Measurements from ENCODE around the gene CACYBP. TPM values are rescaled to one million over a fixed set of nuclear protein-coding genes. Genes with fewer than 3 reads are reported as not detected.
A peak's percentile ranks its signal among the peaks of the same experiment; 100 is the strongest.

Gene CACYBP
- total RNA-seq, 1 donor from 2014 or later, result 90.9 TPM

GRCh38 chr1:174999216-174999935 lies 371 bp upstream of the CACYBP start:
- Mint-ChIP-seq H3K27me3 (no peaks in the 10 kb centered on the region), H3K27ac (no peak overlapping the region), H3K36me3 (ENCODE audit: low read depth) (peaks cover 26% of the 10 kb centered on the region), H3K4me1 (peaks cover 38% of the 10 kb centered on the region), H3K9me3 (no peaks in the 10 kb centered on the region), H3K4me3 (no peak overlapping the region)
- DNase-seq (peak; percentile 88), ATAC-seq (ENCODE audit: low read depth) (peak; percentile 78)
- POLR2A ChIA-PET, result interaction anchor here (0.6 to 5.0 kb wide), 47 partner anchors 8 to 1660 kb away, joined by 3 to 139 read pairs (median 5); partner anchors contain the start of genes DARS2, GAS5, KLHL20 and MRPS14
- TF ChIP-seq, protein P1, sequence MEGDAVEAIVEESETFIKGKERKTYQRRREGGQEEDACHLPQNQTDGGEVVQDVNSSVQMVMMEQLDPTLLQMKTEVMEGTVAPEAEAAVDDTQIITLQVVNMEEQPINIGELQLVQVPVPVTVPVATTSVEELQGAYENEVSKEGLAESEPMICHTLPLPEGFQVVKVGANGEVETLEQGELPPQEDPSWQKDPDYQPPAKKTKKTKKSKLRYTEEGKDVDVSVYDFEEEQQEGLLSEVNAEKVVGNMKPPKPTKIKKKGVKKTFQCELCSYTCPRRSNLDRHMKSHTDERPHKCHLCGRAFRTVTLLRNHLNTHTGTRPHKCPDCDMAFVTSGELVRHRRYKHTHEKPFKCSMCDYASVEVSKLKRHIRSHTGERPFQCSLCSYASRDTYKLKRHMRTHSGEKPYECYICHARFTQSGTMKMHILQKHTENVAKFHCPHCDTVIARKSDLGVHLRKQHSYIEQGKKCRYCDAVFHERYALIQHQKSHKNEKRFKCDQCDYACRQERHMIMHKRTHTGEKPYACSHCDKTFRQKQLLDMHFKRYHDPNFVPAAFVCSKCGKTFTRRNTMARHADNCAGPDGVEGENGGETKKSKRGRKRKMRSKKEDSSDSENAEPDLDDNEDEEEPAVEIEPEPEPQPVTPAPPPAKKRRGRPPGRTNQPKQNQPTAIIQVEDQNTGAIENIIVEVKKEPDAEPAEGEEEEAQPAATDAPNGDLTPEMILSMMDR (IDR thresholded peaks at IDR 0.05), result no peak
- intact Hi-C loops (cut with micrococcal nuclease), result loop anchor here (1.0 to 10.0 kb wide), 11 partner anchors 24 to 1585 kb away; partner anchors contain the start of genes CENPL, COP1, DARS2 and MRPS14
- CTCF ChIA-PET, result interaction anchor here (0.6 to 1.9 kb wide), 11 partner anchors 10 to 737 kb away, joined by 3 to 12 read pairs (median 4); partner anchors contain the start of gene MRPS14

GRCh38 chr1:175000697-175001187 lies 995 bp downstream of the CACYBP start:
- peaks cover 38% of the 10 kb centered on the region for H3K4me1 Mint-ChIP-seq

GRCh38 chr1:175002910-175003517 lies 3.3 kb downstream of the CACYBP start:
- ChIA-PET CTCF (interaction anchor here (2.2 kb wide), 1 partner anchor 26 kb away, joined by 5 read pairs; no protein-coding TSS in a partner anchor), POLR2A (interaction anchor here (1.9 kb wide), 1 partner anchor 20 kb away, joined by 11 read pairs; the partner anchor contains the start of gene MRPS14)
- TF ChIP-seq, protein P1 (IDR thresholded peaks at IDR 0.05), result no peak
- peaks cover 41% of the 10 kb centered on the region for H3K36me3 Mint-ChIP-seq (ENCODE audit: low read depth)
- H3K27me3 Mint-ChIP-seq, result no peaks in the 10 kb centered on the region
- DNase-seq, result no peak
- no peak overlapping the region for H3K4me3 Mint-ChIP-seq
- no peaks in the 10 kb centered on the region for H3K9me3 Mint-ChIP-seq
- no peak for ATAC-seq (ENCODE audit: low read depth)
- H3K27ac Mint-ChIP-seq, result no peak overlapping the region
- intact Hi-C loops (cut with micrococcal nuclease), result no loop called here
- H3K4me1 Mint-ChIP-seq, result peaks cover 32% of the 10 kb centered on the region

More at GRCh38 chr1:175000697-175001187, 995 bp downstream of the CACYBP start:
- ATAC-seq (ENCODE audit: low read depth) (no peak), DNase-seq (no peak)
- H3K36me3 Mint-ChIP-seq (ENCODE audit: low read depth), result peaks cover 29% of the 10 kb centered on the region
- ChIA-PET POLR2A (interaction anchor here (0.5 to 5.0 kb wide), 16 partner anchors 8 to 1133 kb away, joined by 3 to 139 read pairs (median 12); partner anchors contain the start of genes GAS5, MRPS14 and ZBTB37), CTCF (interaction anchor here (1.9 kb wide), 1 partner anchor 224 kb away, joined by 4 read pairs; no protein-coding TSS in a partner anchor)
- no peak overlapping the region for H3K4me3 Mint-ChIP-seq
- no peaks in the 10 kb centered on the region for H3K27me3 Mint-ChIP-seq
- H3K9me3 Mint-ChIP-seq, result no peaks in the 10 kb centered on the region
- TF ChIP-seq, protein P1 (IDR thresholded peaks at IDR 0.05), result no peak
- H3K27ac Mint-ChIP-seq, result no peak overlapping the region
- intact Hi-C loops (cut with micrococcal nuclease), result no loop called here

- no peak for ATAC-seq (ENCODE audit: low read depth)
- Mint-ChIP-seq H3K4me3 (no peak overlapping the region), H3K27ac (peak overlapping the region; percentile 20), H3K27me3 (no peaks in the 10 kb centered on the region), H3K9me3 (no peaks in the 10 kb centered on the region), H3K36me3 (ENCODE audit: low read depth) (peaks cover 46% of the 10 kb centered on the region), H3K4me1 (peaks cover 32% of the 10 kb centered on the region)
- no peak for DNase-seq
- CTCF ChIA-PET, result interaction anchor here (2.2 kb wide), 1 partner anchor 26 kb away, joined by 5 read pairs; no protein-coding TSS in a partner anchor
- intact Hi-C loops (cut with micrococcal nuclease), result no loop called here
- POLR2A ChIA-PET, result interaction anchor here (1.9 kb wide), 1 partner anchor 19 kb away, joined by 11 read pairs; the partner anchor contains the start of gene MRPS14
- TF ChIP-seq, protein P1 (IDR thresholded peaks at IDR 0.05), result no peak
Observed at GRCh38 chr1:175003521-175003920, 3.8 kb downstream of the CACYBP start.
